Measurements from ENCODE around the gene NBEAL1. TPM values are rescaled to one million over a fixed set of nuclear protein-coding genes. Genes with fewer than 3 reads are reported as not detected.

Gene NBEAL1
- polyA plus RNA-seq, 1 donor (not counting 4 experiments of a cell fraction or from before 2014, with no cell fraction given) = 14.7 TPM

- Histone ChIP-seq H3K4me2 (ENCODE audit: control insufficient read depth, extremely low read depth, insufficient read depth, low read depth, low read length) (no peak overlapping the region), H3K9me1 (ENCODE audit: control insufficient read depth, extremely low read depth, insufficient read depth, low read length) (no peaks in the 10 kb centered on the region), H3K36me3 (ENCODE audit: control insufficient read depth in 2 of 2, extremely low read depth in 1 of 2, insufficient read depth in 2 of 2, low read length in 2 of 2) (peaks cover 8 to 15% of the 10 kb centered on the region in 2 experiments), H3K27me3 (ENCODE audit: control insufficient read depth, extremely low read depth, insufficient read depth, low read length) (no peaks in the 10 kb centered on the region), H3K4me1 (ENCODE audit: control insufficient read depth, extremely low read depth, insufficient read depth, low read length) (no peaks in the 10 kb centered on the region), H4K20me1 (ENCODE audit: control insufficient read depth, extremely low read depth, insufficient read depth, low read length) (no peaks in the 10 kb centered on the region), H3K9me3 (ENCODE audit: control insufficient read depth, low read depth, low read length) (no peaks in the 10 kb centered on the region), H3K4me3 (ENCODE audit: control insufficient read depth in 2 of 3, extremely low read depth in 1 of 3, insufficient read depth in 2 of 3, low read depth in 1 of 3, low read length in 3 of 3) (no peak overlapping the region), H2AFZ (ENCODE audit: control insufficient read depth, low read length) (no peak overlapping the region), H3K9ac (ENCODE audit: control insufficient read depth, extremely low read depth, insufficient read depth, low read length) (no peak overlapping the region), H3K27ac (ENCODE audit: control insufficient read depth, insufficient read depth, low read length) (no peak overlapping the region), H3K79me2 (ENCODE audit: control insufficient read depth, insufficient read depth, low read length) (no peaks in the 10 kb centered on the region)
- TF ChIP-seq CTCF (optimal IDR thresholded peaks at IDR 0.05 in 1 of 3, IDR thresholded peaks at IDR 0.05 in 1 of 3, conservative IDR thresholded peaks at IDR 0.05 in 1 of 3; ENCODE audit: extremely low read depth in 1 of 3, insufficient read depth in 2 of 3, low read length in 3 of 3) (no peak), EZH2 (IDR thresholded peaks at IDR 0.05; ENCODE audit: low read length) (no peak)
- no peak for FAIRE-seq
- dilution Hi-C loops (cut with MboI; ENCODE audit: extremely low pct_ligation_motif_present, low sequenced_read_pairs) = no loop called here
- DNase-seq (ENCODE audit: low read depth, low spot score) = no peak
These were observed 56.0 kb downstream of the NBEAL1 start for GRCh38 chr2:203070701-203071100.

GRCh38 chr2:203071148-203071547 is 56.5 kb downstream of the NBEAL1 start:
- H3K4me3 ChIP-seq (ENCODE audit: control insufficient read depth in 2 of 3, extremely low read depth in 1 of 3, insufficient read depth in 2 of 3, low read depth in 1 of 3, low read length in 3 of 3) = no peak overlapping the region
- no peak overlapping the region for H3K4me2 ChIP-seq (ENCODE audit: control insufficient read depth, extremely low read depth, insufficient read depth, low read depth, low read length)
- dilution Hi-C loops (cut with MboI; ENCODE audit: extremely low pct_ligation_motif_present, low sequenced_read_pairs) = no loop called here
- H3K9me1 ChIP-seq (ENCODE audit: control insufficient read depth, extremely low read depth, insufficient read depth, low read length) = no peaks in the 10 kb centered on the region
- FAIRE-seq = no peak
- no peaks in the 10 kb centered on the region for H4K20me1 ChIP-seq (ENCODE audit: control insufficient read depth, extremely low read depth, insufficient read depth, low read length)
- no peaks in the 10 kb centered on the region for H3K4me1 ChIP-seq (ENCODE audit: control insufficient read depth, extremely low read depth, insufficient read depth, low read length)
- H3K27ac ChIP-seq (ENCODE audit: control insufficient read depth, insufficient read depth, low read length) = no peak overlapping the region
- no peaks in the 10 kb centered on the region for H3K27me3 ChIP-seq (ENCODE audit: control insufficient read depth, extremely low read depth, insufficient read depth, low read length)
- no peak for DNase-seq (ENCODE audit: low read depth, low spot score)
- H3K9me3 ChIP-seq (ENCODE audit: control insufficient read depth, low read depth, low read length) = no peaks in the 10 kb centered on the region
- H2AFZ ChIP-seq (ENCODE audit: control insufficient read depth, low read length) = no peak overlapping the region
- H3K79me2 ChIP-seq (ENCODE audit: control insufficient read depth, insufficient read depth, low read length) = no peaks in the 10 kb centered on the region
- no peak for TF ChIP-seq CTCF (optimal IDR thresholded peaks at IDR 0.05 in 1 of 3, IDR thresholded peaks at IDR 0.05 in 1 of 3, conservative IDR thresholded peaks at IDR 0.05 in 1 of 3; ENCODE audit: extremely low read depth in 1 of 3, insufficient read depth in 2 of 3, low read length in 3 of 3)
- no peak for TF ChIP-seq EZH2 (IDR thresholded peaks at IDR 0.05; ENCODE audit: low read length)
- H3K36me3 ChIP-seq (ENCODE audit: control insufficient read depth in 2 of 2, extremely low read depth in 1 of 2, insufficient read depth in 2 of 2, low read length in 2 of 2) = peaks cover 8 to 15% of the 10 kb centered on the region in 2 experiments
- H3K9ac ChIP-seq (ENCODE audit: control insufficient read depth, extremely low read depth, insufficient read depth, low read length) = no peak overlapping the region
